Lung (tissue), 12 donors: ENCODE data around the gene EYS. TPM values are rescaled to one million over a fixed set of nuclear protein-coding genes. Genes with fewer than 3 reads are reported as not detected.
A peak's percentile ranks its signal among the peaks of the same experiment; 100 is the strongest.

Experiments used
- ATAC-seq: fragments of 200-7000 bp; cut with Tn5 transposase; one replicate; pipeline ENCODE4 v1.9.1; 2020; ENCODE audit warnings: moderate number of reproducible peaks; ENCODE audit not compliant: insufficient read depth, low FRiP score
- DNase-seq, 3 donors: peaks; one replicate each; pipeline ENCODE4 v3.0.0-alpha.2; 2013 to 2017
- H3K27ac ChIP-seq, 2 donors: one replicate each; pipeline ENCODE4 v1.5.1; 2013; ENCODE audit warnings: mild to moderate bottlenecking in 2 of 2, moderate library complexity in 2 of 2, control low read depth in 1 of 2, inconsistent platforms in 1 of 2, low read depth in 1 of 2, low read length in 1 of 2
- H3K27me3 ChIP-seq, 3 donors: one replicate each; pipeline ENCODE4 v1.5.1; 2013; ENCODE audit warnings: low read length in 2 of 3; ENCODE audit not compliant: control insufficient read depth in 3 of 3, insufficient read depth in 3 of 3
- H3K36me3 ChIP-seq, 4 donors: one replicate each; pipeline ENCODE4 v1.5.1; 2013; ENCODE audit warnings: low read length in 4 of 4, mild to moderate bottlenecking in 1 of 4, moderate library complexity in 1 of 4; ENCODE audit not compliant: control insufficient read depth in 4 of 4, insufficient read depth in 4 of 4
- H3K4me1 ChIP-seq, 5 donors: one replicate each; pipeline ENCODE4 v1.5.1; 2013; ENCODE audit warnings: low read length in 5 of 5, mild to moderate bottlenecking in 2 of 5, moderate library complexity in 1 of 5; ENCODE audit not compliant: control insufficient read depth in 5 of 5, insufficient read depth in 5 of 5
- H3K4me3 ChIP-seq: one replicate; pipeline ENCODE4 v1.5.1; 2013; ENCODE audit warnings: mild to moderate bottlenecking, control low read depth, moderate library complexity
- H3K9ac ChIP-seq, 2 donors: one replicate each; pipeline ENCODE4 v1.5.1; 2013; ENCODE audit warnings: low read length in 2 of 2, control low read depth in 1 of 2; ENCODE audit not compliant: insufficient read depth in 1 of 2
- H3K9me3 ChIP-seq, 4 donors: one replicate each; pipeline ENCODE4 v1.5.1; 2013; ENCODE audit warnings: low read length in 3 of 4, mild to moderate bottlenecking in 1 of 4, moderate library complexity in 1 of 4; ENCODE audit not compliant: control insufficient read depth in 4 of 4, insufficient read depth in 3 of 4
- WGBS, 2 donors: extraction: QIAGEN DNeasy Blood & Tissue Kit; methylation state at CpG; one replicate each; pipeline ENCODE4 v1.1.7; 2013; 5-methylcytosine and 5-hydroxymethylcytosine counted together
- polyA plus RNA-seq, 2 donors: library from polyadenylated mRNA; stranded (reverse); fragments of 200-250 nt; gene quantifications; one replicate each; pipeline ENCODE4 v1.2.1, GENCODE V29; 2013
- total RNA-seq, 2 donors: library from RNA; depleted of rRNA in 1 of 2; stranded (reverse); fragments of >200 nt in 1 of 2; gene quantifications; one replicate each; pipeline ENCODE4 v1.2.1, GENCODE V29; 2014 to 2021
- TF ChIP-seq, protein P1 (sequence below): IDR thresholded peaks from 2 replicates; pipeline ENCODE4 v1.5.1; 2012; ENCODE audit warnings: mild to moderate bottlenecking; ENCODE audit errors: control extremely low read depth, extremely low read depth
- donor health status: control.
- donor health status: control.
- donor health status: Bipolar disorder and iron deficiency.
- donor health status: healthy.
- donor health status: DM: yes; HTN: yes; CAD: no.

The EYS gene
- total and polyA plus RNA-seq, 4 donors, result 0.06 to 0.34 (median 0.12) TPM

DNA sequence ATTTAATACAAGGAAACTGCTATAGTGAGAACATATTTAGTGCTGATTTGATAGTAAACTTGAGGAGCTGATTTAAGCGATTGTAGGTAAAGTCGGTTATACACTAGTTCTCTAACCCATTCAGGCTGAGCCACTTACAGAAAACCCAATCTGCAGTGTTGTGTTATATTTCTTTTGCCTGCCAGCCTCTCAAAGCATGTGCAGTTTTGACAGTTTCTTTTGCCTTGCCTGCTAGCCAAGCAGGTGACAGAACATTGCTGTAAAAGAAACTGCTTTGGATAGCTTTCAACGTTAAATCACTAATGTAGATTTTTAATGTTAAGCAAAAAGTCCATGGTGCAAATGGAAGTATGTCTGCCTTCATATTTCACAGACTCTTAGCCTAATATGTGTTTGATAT, 982.9 kb downstream of the EYS start:
- Histone ChIP-seq H3K9me3 (peaks cover 0 to 4% (median under 1%) of the 10 kb centered on the region in 4 donors), H3K27me3 (no peaks in the 10 kb centered on the region), H3K4me1 (no peaks in the 10 kb centered on the region), H3K36me3 (no peaks in the 10 kb centered on the region), H3K9ac (no peak overlapping the region), H3K4me3 (no peak overlapping the region), H3K27ac (no peak overlapping the region)
- TF ChIP-seq, protein P1, sequence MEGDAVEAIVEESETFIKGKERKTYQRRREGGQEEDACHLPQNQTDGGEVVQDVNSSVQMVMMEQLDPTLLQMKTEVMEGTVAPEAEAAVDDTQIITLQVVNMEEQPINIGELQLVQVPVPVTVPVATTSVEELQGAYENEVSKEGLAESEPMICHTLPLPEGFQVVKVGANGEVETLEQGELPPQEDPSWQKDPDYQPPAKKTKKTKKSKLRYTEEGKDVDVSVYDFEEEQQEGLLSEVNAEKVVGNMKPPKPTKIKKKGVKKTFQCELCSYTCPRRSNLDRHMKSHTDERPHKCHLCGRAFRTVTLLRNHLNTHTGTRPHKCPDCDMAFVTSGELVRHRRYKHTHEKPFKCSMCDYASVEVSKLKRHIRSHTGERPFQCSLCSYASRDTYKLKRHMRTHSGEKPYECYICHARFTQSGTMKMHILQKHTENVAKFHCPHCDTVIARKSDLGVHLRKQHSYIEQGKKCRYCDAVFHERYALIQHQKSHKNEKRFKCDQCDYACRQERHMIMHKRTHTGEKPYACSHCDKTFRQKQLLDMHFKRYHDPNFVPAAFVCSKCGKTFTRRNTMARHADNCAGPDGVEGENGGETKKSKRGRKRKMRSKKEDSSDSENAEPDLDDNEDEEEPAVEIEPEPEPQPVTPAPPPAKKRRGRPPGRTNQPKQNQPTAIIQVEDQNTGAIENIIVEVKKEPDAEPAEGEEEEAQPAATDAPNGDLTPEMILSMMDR, result no peak
- 89 to 91% methylated on average over 3 of the region's 3 CpGs for WGBS, 2 donors
- ATAC-seq (no peak), DNase-seq (no peak)

DNA sequence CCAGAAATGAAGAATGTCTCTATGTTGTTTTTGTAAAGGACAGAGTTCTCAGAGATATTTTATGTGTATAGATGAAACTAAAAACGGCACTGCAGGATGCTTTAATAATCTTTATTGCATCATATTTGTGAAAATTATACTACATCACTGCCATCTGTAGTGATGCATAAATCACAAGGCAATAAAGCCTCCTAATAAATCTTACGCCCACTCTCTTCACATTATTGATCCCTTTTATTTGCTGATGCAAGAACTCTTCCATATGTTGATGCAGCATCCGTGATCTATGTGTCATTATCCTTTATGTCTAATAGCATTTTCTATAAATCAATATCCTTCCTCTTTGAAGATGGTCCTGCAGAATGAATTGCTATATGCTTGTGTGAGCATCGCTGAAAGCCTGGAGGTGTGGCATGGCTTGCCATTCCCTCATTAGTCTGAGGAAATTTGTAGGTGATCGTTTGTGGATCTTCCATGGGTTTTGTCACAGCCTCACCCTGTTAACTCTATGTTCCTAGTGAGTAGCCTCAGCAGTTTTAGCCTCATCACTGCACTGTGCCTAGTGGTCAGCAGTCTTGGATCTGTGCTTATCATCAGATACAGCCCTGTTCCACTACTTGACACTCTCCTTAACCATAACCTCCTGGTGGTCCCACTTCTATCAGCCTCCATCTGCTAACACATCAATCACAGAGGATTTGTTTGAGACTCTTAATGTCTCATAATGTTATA, 983.5 kb downstream of the EYS start:
- Histone ChIP-seq H3K27ac (no peak overlapping the region), H3K27me3 (no peaks in the 10 kb centered on the region), H3K4me3 (no peak overlapping the region), H3K4me1 (no peaks in the 10 kb centered on the region), H3K36me3 (no peaks in the 10 kb centered on the region), H3K9me3 (peaks cover 0 to 4% (median under 1%) of the 10 kb centered on the region in 4 donors), H3K9ac (no peak overlapping the region)
- DNase-seq (no peak), ATAC-seq (no peak)
- TF ChIP-seq, protein P1, result no peak
- 84 to 91% methylated on average over 5 of the region's 5 CpGs for WGBS, 2 donors

DNA sequence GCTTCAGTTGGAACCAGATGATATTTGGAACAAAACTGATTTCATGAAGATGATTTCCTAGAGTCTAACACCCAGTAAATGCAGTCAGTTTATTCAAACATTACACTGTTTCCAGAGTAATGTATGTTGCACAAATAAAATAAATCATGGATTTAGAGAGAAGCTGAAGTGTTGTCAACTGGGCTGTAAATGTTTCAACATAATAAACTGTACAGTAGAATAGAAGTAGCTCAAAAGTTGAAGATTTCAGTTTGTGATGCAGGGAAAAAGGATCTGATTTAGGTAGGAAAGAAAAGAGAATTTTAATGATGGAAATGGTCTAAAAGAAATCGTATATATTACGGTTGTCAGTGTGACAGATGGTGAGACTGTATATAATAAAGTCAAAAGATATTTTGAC, 985.2 kb downstream of the EYS start:
- Histone ChIP-seq H3K36me3 (no peaks in the 10 kb centered on the region), H3K27ac (no peak overlapping the region), H3K27me3 (no peaks in the 10 kb centered on the region), H3K9me3 (peaks cover 0 to 4% (median 0%) of the 10 kb centered on the region in 4 donors), H3K9ac (no peak overlapping the region), H3K4me1 (no peaks in the 10 kb centered on the region), H3K4me3 (no peak overlapping the region)
- TF ChIP-seq, protein P1, result no peak
- ATAC-seq (no peak), DNase-seq (peak in 1 of 3 donors; percentile 6)
- 95 to 96% methylated on average over 2 of the region's 2 CpGs for WGBS, 2 donors
